ENCODE measurements around the gene ASGR2. TPM values are rescaled to one million over a fixed set of nuclear protein-coding genes. Genes with fewer than 3 reads are reported as not detected.
"Not testable (repeated sequence)": the region's sequence is repeated elsewhere in the genome, so short reads cannot be mapped to it uniquely, and the experiment has no call there.

ASGR2 gene
- total RNA-seq, 4 donors from 2014 or later = 3.4 to 11.8 (median 6.8) TPM

GRCh38 chr17:7123844-7124243, 9.2 kb upstream of the ASGR2 start:
- Histone ChIP-seq H3K4me3 (no peak overlapping the region), H3K9me3 (no peaks in the 10 kb centered on the region), H3K36me3 (no peaks in the 10 kb centered on the region), H3K27me3 (peaks cover 10% of the 10 kb centered on the region), H3K4me1 (no peaks in the 10 kb centered on the region), H3K27ac (no peak overlapping the region)
- no peak for DNase-seq (ENCODE audit: low spot score in 2 of 2)
- TF ChIP-seq POLR2AphosphoS5 (IDR thresholded peaks at IDR 0.05) = no peak
- TF ChIP-seq, protein P1, sequence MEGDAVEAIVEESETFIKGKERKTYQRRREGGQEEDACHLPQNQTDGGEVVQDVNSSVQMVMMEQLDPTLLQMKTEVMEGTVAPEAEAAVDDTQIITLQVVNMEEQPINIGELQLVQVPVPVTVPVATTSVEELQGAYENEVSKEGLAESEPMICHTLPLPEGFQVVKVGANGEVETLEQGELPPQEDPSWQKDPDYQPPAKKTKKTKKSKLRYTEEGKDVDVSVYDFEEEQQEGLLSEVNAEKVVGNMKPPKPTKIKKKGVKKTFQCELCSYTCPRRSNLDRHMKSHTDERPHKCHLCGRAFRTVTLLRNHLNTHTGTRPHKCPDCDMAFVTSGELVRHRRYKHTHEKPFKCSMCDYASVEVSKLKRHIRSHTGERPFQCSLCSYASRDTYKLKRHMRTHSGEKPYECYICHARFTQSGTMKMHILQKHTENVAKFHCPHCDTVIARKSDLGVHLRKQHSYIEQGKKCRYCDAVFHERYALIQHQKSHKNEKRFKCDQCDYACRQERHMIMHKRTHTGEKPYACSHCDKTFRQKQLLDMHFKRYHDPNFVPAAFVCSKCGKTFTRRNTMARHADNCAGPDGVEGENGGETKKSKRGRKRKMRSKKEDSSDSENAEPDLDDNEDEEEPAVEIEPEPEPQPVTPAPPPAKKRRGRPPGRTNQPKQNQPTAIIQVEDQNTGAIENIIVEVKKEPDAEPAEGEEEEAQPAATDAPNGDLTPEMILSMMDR (IDR thresholded peaks at IDR 0.05) = no peak
- WGBS = 93% methylated on average over 3 of the region's 4 CpGs

- Histone ChIP-seq H3K9me3 (no peaks in the 10 kb centered on the region), H3K4me3 (no peak overlapping the region), H3K36me3 (no peaks in the 10 kb centered on the region), H3K27ac (no peak overlapping the region), H3K27me3 (peaks cover 10% of the 10 kb centered on the region), H3K4me1 (no peaks in the 10 kb centered on the region)
- WGBS = 29% methylated on average over 4 of the region's 4 CpGs
- DNase-seq (ENCODE audit: low spot score in 2 of 2) = no peak
- TF ChIP-seq EP300 (IDR thresholded peaks at IDR 0.05) (no peak), POLR2AphosphoS5 (IDR thresholded peaks at IDR 0.05) (no peak), POLR2A (IDR thresholded peaks at IDR 0.05) (no peak)
- TF ChIP-seq, protein P1 (IDR thresholded peaks at IDR 0.05) = no peak
These were observed 7.8 kb upstream of the ASGR2 start for GRCh38 chr17:7122381-7122780.

DNA sequence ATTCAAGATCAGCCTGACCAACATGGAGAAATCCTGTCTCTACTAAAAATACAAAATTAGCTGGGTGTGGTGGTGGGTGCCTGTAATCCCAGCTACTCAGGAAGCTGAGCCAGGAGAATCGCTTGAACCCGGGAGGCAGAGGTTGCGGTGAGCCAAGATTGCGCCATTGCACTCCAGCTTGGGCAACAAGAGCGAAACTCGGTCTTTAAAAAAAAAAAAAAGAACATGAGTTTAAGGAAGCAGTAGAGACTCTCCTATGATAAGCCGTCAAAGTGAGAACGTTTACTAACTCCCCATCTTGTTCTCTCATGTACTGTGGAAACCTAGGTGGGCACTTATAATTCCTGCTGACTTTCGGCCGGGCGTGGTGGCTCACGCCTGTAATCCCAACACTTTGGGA, 6.0 kb upstream of the ASGR2 start:
- not testable (repeated sequence) for DNase-seq (ENCODE audit: low spot score in 2 of 2); H3K27me3 ChIP-seq; H3K36me3 ChIP-seq; H3K4me1 ChIP-seq; H3K9me3 ChIP-seq; H3K4me3 ChIP-seq
- peak overlapping the region; percentile 28 for H3K27ac ChIP-seq
- 77% methylated on average over 12 of the region's 12 CpGs for WGBS

DNA sequence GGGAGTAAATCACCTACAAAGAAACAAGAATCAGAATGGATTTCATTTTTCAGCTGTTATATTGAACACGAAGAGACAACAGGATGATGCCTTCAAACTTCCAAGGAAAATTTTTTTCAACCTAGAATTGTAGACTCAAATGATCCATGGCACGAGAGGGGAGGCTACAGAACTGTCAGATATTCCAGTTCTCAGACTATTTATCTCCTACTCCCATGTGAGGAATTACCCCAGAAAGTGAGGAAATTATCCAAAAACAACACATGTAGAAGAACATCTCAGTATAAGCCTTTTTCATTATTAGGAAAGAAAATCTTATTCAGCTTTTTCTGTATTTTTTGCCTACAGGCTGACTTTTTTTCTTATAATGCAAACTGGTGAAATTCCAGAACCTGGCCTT, 5.5 kb upstream of the ASGR2 start:
- Histone ChIP-seq H3K27me3 (peaks cover 10% of the 10 kb centered on the region), H3K4me1 (no peaks in the 10 kb centered on the region), H3K4me3 (no peak overlapping the region), H3K27ac (no peak overlapping the region), H3K36me3 (no peaks in the 10 kb centered on the region), H3K9me3 (no peaks in the 10 kb centered on the region)
- no peak for TF ChIP-seq POLR2A (IDR thresholded peaks at IDR 0.05)
- TF ChIP-seq, protein P1 (IDR thresholded peaks at IDR 0.05) = no peak
- no peak for TF ChIP-seq EP300 (IDR thresholded peaks at IDR 0.05)
- WGBS = 54% methylated on average over 2 of the region's 2 CpGs
- no peak for DNase-seq (ENCODE audit: low spot score in 2 of 2)

- H3K4me1 ChIP-seq = no peaks in the 10 kb centered on the region
- no peak overlapping the region for H3K27ac ChIP-seq
- WGBS = 72% methylated on average over 11 of the region's 11 CpGs
- TF ChIP-seq POLR2AphosphoS5 (IDR thresholded peaks at IDR 0.05) (no peak), EP300 (IDR thresholded peaks at IDR 0.05) (no peak), POLR2A (IDR thresholded peaks at IDR 0.05) (no peak)
- TF ChIP-seq, protein P1 (IDR thresholded peaks at IDR 0.05) = no peak
- no peaks in the 10 kb centered on the region for H3K36me3 ChIP-seq
- H3K9me3 ChIP-seq = no peaks in the 10 kb centered on the region
- no peak overlapping the region for H3K4me3 ChIP-seq
- H3K27me3 ChIP-seq = peaks cover 10% of the 10 kb centered on the region
- DNase-seq (ENCODE audit: low spot score in 2 of 2) = no peak
These were observed 4.7 kb upstream of the ASGR2 start for GRCh38 chr17:7119314-7119713.

GRCh38 chr17:7114875-7115614, 423 bp upstream of the ASGR2 start:
- Histone ChIP-seq H3K4me3 (no peak overlapping the region), H3K27ac (no peak overlapping the region), H3K27me3 (peaks cover 17% of the 10 kb centered on the region), H3K4me1 (no peaks in the 10 kb centered on the region), H3K9me3 (no peaks in the 10 kb centered on the region), H3K36me3 (no peaks in the 10 kb centered on the region)
- TF ChIP-seq EP300 (IDR thresholded peaks at IDR 0.05) (no peak), POLR2AphosphoS5 (IDR thresholded peaks at IDR 0.05) (no peak), POLR2A (IDR thresholded peaks at IDR 0.05) (no peak)
- 62% methylated on average over 18 of the region's 19 CpGs for WGBS
- DNase-seq (ENCODE audit: low spot score in 2 of 2) = no peak
